Activated naive CD4-positive, alpha-beta T cell treated with anti-CD3 and anti-CD28 coated beads, Interleukin-2, amount 50 U/mL, for 16 hours (primary cell): ENCODE data around the gene ZNF628.

ENCODE experiments used
- DNase-seq: peaks from one replicate; pipeline ENCODE4 v3.0.0-alpha.2; 2020

ZNF628 gene

DNA sequence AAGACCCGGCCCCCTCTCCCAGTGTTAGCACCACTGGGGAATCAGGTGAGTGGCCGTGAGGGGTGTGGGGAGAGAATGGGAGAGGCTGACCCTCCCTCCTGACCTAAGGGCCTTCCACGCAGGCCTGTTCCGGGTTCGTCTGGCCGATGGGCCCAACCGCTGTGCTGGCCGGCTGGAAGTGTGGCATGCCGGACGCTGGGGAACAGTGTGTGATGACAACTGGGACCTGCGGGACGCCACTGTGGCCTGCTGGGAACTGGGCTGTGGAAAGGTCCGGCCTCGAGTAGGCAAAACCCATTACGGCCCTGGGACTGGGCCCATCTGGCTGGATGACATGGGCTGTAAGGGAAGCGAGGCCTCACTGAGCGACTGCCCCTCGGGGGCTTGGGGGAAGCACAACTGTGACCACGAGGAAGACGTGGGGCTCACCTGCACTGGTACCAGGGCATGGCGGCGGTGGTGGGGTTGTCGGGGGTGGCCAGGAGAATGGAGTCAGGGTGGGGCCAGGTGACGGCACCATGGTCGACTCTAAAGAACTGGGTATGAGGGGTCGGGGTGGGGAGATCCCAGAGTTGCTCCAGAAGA, 24.0 kb downstream of the ZNF628 start:
- no peak for DNase-seq

DNA sequence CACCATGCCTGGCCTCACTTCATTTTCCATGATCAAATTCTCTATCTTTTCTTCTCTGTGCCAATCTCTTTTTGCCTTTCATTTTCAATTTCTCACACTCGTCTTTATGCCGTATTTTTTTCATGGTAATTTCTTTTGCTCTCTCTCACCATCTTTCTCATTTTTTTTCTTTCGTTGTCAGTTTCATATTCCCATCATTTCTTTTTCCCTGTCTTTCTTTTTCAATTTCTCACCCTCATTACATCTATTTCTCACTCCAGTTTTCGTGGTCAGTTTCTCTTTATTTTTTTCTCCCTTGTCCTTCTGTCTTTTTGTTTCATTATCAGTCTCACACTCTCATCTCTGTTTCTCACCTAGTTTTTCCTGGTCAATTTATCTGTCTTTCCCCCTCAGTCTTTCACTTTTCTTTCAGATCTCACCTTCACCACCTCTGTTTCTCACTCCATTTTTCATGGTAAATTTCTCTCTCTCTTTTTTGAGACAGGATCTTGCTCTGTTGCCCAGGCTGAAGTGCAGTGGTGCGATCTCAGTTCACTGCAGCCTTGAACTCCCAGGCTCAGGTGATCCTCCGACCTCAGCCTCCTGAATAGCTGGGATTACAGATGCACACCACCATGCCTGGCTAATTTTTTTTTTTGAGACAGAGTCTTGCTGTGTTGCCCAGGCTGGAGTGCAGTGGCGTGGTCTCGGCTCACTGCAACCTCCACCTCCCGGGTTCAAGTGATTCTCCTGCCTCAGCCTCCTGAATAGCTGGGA, 26.0 kb downstream of the ZNF628 start:
- no peak for DNase-seq

DNA sequence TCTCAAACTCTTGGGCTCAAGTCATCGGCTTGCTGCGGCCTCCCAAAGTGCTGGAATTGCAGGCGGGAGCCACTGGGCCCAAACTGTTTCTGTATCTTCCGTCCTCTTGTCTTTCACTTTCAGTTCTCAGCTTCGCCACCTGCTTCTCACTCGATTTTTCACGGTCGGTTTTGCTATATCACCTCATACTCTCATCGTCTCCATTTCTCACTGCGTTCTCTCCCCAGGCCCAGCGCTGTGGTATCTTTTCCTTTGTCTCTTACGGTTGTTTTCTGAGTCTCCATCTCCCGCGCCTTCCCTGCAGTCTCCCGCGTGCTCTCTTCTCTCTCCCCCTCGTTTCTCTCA, 26.7 kb downstream of the ZNF628 start:
- DNase-seq = no peak

DNA sequence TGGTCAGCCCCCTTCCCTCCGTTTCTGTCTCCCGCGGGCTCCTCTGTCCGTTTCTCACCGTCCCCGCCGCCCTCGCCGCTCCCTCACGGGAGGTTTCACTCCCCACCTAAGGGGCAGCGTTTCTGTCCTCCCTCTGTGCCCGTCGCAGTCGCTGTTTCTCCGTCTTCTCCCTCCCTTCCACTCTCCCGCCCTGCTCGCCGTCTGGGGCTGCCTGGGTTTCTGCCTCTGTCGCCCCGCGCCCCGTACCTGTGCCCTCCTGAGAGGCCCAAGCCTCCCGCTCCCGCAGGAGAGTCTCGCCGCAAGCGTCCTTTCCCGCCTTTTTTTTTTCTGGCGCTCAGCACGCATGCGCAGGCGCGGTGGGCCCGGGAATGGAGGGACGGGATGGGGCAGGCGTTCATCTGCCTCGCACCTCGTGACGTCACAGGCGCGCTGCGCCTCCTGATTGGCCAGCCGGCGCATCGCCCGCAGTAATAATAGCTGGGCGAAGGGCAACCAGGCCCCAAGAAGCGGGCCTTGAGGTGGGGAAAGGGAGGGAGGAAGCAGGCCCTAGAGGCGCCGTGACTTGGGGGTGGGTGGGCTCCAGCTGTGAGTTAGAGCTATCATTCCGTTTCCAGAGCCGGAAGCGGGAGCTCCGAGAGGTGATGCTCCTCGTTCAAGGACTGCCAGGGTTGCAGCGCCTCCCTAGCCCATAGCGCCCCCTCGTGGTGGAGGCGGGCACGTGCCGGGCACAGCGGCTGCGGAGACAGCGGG, 27.3 kb downstream of the ZNF628 start:
- peak; percentile 93 for DNase-seq

DNA sequence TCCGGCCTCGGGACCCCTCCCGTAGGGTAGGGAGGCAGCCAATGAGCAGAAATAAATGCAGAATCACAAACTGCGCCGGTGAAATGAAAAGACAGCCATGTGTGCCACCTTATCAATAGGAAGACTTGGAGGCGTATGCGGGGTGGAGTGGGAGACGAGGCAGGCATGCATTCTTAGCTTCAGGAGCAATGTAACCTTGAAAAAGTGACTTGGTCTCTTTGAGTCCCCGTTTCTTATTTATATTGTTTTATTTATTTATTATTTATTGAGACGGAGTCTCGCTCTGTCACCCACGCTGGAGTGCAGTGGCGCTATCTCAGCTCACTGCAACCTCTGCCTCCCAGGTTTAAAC, 27.8 kb downstream of the ZNF628 start:
- no peak for DNase-seq

DNA sequence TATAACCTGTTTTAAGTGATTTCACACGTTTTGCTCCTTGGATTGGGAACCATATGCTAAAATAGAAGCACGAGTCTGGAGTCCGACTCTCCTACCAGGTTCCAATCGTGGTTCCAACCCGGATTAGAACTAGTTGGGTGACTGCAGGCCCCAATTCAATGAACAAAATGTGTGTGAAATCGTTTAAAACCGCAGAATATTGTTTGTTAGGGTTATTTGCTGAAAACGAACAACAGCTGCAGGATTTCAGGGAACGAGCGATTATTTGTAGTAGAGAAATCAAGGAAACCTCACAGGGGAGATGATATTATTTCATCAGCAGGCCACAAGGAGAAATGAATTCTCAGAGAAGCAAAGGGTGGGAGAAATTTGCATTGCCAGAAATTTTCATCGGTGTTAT, 28.6 kb downstream of the ZNF628 start:
- DNase-seq = no peak

DNA sequence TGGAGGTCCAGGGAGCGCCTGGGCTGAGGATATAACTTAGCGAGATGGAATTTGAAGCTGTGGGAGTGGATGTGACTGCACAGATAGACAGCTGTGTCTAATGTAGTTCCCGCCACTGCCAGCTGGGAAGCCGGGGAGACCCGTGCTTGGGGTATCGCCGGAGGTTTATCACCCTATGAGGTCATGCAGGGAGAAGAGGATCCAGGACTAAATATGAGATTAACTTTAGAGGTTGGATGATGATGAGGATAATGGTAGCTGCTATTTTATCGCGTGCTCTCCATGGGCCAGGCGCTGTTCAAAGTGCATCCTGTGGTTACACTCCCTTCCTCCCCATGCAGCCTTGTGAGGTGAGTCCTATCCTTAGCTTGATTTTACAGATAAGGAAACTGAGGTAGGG, 31.7 kb downstream of the ZNF628 start:
- DNase-seq = no peak

DNA sequence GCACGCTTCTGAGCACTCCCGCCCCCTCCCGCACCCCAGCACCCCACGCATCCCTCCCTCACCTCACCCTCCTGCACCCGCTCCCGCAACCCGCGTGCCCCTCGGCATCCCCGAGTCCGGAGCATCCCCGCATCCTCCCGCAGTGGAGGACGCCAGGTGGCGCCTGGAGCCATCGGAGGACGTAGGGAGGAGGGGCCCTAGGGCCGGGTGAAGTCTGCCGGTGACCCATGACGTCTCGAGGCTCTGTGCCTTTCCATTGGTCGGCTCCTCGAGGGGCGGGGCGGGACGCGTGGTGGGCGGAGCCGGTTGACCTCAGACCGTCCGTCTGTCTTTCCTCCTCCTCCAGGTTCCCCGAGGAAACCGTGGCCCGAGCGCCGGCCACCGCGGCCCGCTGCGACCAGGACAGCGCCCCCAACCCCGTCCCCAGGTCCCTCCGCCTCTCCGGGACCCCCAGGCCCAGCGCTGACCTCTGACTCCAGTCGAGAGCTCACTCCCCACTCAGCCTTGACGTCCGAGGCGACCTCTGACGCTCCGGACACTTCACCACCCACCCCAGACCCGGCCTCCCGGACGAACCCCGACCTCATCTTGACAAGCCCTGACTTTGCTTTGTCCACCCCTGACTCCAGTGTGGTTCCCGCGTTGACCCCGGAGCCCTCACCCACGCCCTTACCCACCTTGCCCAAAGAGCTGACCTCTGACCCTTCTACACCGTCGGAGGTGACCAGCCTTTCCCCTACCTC, 40.6 kb downstream of the ZNF628 start:
- DNase-seq = peak; percentile 88

DNA sequence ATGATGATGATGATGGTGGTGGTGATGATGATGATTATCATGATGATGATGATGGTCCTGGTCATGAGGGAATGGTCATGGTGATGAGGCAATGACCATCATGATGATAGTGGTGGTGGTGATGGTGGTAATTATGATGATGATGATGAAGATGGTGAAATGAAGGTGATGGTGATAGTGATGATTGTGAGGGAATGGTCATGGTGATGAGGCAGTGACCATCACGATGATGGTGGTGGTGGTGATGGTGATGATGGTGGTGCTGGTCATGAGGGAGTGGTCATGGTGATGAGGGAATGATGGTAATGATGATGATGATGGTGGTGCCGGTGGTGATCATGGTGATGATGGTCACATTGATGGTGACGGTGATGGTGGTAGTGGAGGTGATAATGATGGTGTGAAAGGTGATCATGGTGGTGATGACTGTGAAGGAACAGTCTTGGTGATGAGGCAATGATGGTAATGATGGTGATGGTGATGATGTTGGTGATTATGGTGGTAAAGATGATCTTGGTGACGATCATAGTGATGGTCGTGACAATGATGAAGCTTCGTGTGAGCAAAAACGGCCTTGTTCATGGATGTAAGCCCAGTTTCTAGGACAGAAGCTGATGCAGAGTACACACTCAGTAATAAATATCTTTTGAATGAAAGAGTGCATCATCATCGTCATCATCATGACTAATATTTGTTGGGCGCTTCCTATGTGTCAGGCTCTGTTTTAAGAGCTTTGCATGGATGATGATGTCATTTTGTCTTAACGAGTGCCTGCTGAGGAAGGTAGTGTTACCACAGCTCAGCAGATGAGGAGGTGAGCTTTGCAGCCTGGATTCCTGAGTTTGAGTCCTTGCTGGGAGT, 43.3 kb downstream of the ZNF628 start:
- DNase-seq = no peak

DNA sequence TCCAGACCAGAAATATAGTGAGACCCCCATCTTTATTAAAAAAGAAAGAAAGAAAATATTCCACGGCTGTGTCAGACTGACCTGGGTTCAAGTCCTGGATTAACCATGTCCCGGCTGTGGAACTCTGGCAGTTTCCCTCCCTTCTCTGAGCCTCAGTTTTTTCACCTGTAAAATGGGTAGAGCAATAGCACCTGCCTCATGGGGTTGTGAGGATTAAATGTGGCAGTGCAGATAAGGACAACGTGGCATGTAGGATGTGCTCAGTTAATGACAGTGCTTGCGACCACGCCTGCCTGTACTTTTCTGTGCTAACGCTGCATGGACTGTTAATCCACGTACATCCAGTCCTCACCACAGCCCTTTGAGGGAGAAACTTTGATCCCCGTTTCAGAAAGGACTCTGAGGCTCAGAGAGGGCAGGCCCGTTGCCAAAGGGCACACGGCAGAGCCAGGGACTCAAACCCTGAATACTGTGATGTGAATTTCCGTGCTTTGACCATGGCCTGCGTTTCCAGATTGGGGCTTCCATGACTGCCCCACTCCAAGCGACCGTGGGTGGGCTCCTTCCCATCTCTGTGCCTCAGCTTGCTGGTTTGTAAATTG, 44.4 kb downstream of the ZNF628 start:
- DNase-seq = no peak

DNA sequence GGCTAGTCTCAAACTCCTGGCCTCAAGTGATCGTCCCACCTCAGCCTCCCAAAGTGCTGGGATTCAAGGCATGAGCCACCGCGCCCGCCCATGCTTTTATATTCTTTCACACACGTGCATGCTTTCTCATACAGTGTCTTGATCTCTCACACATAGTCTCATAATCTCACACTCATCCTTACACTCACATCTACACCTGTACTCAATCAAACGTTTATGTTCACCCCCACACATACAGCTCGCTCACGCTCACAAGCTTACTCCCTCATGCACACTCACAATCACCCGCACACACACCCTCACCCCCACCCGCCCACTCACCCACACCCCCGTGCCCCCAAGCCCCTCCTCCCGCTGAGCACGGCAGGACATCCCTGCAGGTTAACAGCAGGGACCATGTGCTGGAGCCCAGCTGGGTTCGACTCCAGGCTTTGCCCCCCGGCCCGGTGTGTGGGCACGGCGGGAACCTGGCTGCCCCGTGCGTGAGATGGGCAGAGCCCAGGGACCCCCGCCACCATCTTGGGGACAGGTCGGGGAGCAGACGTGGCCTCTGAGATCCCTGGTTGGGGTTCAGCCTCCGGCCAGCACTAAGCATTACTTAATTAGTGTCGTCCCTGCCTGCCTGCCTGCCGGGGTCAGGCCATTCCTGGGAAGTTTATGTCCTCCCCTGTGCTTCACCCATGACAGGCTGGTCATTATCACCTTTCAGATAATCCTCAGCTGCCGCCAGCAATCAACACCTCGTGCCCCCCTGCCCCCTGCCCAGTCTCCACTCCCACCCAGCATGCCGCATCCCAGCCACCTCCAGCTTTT, 49.1 kb downstream of the ZNF628 start:
- no peak for DNase-seq

DNA sequence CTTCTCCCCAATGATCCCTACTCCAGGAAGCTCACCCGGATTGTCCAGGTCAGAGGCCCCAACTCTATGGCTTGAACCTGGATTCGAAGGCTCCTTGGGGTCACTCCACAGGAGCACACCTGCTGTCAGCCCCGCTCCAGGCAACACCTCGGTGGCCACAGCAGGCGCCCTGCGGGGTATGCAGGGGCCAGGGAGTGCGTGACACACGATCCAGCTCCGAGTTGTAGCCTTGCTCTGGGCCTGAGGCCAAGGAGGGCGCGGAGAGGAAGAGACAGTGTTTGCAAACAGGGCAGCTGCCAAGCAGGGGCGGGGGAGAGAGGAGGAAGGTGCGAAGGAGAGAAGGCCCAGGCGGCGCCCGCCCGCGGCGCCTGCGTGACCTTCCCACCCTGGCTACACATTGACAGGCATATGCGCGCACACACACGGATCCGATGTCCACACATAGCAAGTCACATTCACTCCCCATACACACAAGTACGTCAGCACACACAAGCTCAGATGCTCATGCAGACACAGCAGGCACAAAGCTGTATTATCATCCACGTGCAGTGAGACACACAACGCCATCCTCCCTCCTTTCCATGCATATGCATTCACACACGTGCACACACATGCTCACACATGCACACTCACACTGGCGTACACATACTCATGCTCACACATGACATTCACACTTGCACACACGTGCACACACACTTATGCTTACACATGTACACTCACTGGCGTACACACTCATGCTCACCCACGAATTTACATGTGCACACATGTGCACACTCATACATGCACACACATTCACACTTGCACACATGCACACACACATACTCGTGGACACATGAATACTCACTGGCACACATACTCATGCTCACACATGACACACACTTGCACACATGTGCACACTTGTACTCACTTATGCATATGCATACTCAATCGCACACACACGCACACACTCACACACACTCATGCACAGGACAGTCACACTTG, 50.1 kb downstream of the ZNF628 start:
- no peak for DNase-seq

DNA sequence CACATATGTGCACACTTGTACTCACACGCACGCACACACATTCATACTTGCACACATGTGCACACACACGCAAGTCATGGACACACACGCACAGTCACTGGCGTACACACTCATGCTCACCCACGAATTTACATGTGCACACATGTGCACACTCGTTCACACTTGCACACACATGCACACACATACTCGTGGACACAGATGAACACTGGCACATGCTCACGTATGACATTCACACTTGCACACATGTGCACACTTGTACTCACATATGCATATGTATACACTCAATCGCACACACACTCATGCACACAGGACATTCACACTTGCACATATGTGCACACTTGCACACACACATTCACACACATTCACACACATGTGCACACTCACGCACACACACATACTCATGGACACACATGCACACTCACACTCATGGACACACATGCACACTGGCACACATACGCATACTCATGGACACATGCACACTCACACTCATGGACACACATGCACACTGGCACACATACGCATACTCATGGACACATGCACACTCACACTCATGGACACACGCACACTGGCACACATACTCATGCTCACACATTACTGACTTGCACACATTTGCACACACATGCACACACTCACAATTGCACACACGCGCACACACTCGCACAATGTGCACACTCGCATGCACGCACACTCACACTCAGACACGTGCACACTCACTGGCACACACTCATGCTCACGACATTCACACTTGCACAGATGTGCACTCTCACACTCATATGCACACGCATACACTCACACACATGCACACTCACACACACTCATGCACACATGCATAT, 51.0 kb downstream of the ZNF628 start:
- DNase-seq = no peak

DNA sequence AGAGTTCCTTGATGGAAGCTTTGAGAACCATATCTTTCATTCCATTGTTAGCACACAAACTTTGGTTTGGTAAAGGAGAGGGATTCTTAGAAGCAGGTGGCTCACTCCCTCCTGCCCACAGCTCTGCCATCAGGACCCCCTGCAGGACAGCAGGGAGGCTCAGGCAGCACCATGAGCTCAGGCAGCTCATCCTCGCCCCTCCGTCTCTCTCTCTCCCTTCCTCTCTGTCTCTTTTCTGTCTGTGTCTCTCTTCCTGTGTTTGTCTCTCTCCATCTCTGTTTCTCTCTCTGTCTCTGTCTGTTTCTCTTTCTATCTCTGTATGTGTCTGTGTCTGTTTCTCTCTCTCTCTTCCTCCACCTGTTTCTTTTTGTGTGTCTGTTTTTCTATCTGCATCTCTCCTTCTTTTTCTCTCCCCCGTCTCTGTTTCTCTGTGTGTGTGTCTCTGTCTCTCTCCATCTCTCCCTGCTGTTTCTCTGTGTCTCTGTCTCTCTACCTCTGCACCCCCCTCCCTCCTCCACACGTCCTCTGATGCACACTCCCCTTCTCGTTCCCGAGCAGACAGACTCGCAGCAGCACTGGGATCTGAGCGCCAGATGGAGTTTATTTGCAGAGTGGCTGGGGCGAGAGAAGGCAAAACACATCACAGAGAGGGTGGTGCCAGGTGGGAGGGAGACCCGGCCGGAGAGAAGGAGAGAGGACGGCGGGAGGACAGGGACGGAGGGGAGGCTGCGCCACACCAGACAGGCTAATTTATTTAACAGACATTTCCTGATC, 51.8 kb downstream of the ZNF628 start:
- DNase-seq = no peak

DNA sequence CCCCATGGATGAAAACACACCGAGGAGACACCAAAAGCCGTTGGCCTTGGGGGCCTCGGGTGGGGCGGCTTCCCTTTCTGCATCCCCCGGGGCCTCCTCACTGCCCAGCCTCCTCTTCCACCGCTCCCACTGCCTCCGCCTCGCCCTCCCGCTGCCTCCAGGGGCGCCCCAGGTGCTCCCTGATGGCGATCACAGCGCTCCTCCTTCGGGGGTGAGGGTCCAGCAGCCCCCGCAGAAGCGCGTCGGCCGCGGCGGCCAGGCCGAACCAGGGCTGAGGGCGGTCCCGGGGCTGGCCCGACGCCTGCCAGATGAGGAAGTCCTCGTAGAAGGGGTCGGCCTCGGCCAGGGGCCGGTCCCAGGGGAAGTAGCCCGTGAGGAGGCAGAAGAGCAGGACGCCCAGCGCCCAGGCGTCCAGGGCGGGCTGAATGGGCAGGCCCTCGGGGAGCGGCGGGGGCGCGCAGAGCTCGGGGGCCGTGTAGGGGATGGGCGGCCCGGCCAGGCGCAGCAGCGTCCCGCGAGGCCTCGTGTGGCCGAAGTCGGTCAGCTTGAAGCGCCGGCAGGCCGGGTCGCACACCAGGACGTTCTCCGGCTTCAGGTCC, 53.3 kb downstream of the ZNF628 start:
- no peak for DNase-seq

DNA sequence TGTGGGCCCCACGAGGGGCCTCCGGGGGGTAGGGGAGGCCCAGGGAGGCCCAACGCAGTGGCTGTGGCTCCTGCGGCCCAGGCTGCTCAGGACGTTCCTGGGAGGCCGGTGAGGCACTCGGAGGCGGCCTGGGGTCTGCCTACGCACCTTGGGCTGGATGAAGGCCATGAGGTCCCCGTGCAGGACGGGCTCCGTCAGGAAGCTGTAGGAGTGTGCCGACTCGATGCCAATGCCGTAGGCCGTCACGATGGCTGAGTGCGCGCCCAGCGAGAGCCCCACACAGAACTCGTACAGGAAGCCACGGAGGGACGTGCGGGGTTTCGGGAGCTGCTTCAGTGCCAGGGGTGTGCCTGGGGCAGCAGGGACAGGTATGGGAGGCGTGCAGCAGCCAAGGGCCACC, 54.6 kb downstream of the ZNF628 start:
- no peak for DNase-seq
